Stimulated activated CD8-positive, alpha-beta memory T cell treated with anti-CD3 and anti-CD28 coated beads, Interleukin-2, amount 100 ng/mL, for 48 hours (primary cell): ENCODE data around the gene LARGE1.

Experiments used
- DNase-seq, 2 donors: peaks; one replicate each; pipeline ENCODE4 v3.0.0-alpha.2; 2020; ENCODE audit warnings: low read depth in 2 of 2

LARGE1 gene

GRCh38 chr22:33564683-33565082, 355.6 kb downstream of the LARGE1 start:
- no peak for DNase-seq

GRCh38 chr22:33563220-33563964, 356.9 kb downstream of the LARGE1 start:
- DNase-seq = no peak

- no peak for DNase-seq
Observed at GRCh38 chr22:33562501-33562900, 357.8 kb downstream of the LARGE1 start.

- no peak for DNase-seq
Observed at GRCh38 chr22:33561149-33561807, 359.0 kb downstream of the LARGE1 start.

- no peak for DNase-seq
Observed at GRCh38 chr22:33557836-33558235, 362.4 kb downstream of the LARGE1 start.

GRCh38 chr22:33555814-33556522, 364.3 kb downstream of the LARGE1 start:
- no peak for DNase-seq

- DNase-seq = no peak
Observed at GRCh38 chr22:33553493-33553892, 366.8 kb downstream of the LARGE1 start.

GRCh38 chr22:33544707-33545106, 375.6 kb downstream of the LARGE1 start:
- no peak for DNase-seq

- no peak for DNase-seq
Observed at GRCh38 chr22:33542722-33543121, 377.6 kb downstream of the LARGE1 start.

- DNase-seq = no peak
Observed at GRCh38 chr22:33542153-33542552, 378.1 kb downstream of the LARGE1 start.

GRCh38 chr22:33539902-33540751, 380.1 kb downstream of the LARGE1 start:
- DNase-seq = no peak

- DNase-seq = no peak
Observed at GRCh38 chr22:33539202-33539901, 380.9 kb downstream of the LARGE1 start.

- no peak for DNase-seq
Observed at GRCh38 chr22:33538277-33538885, 381.9 kb downstream of the LARGE1 start.

- DNase-seq = no peak
Observed at GRCh38 chr22:33537059-33537458, 383.2 kb downstream of the LARGE1 start.

- no peak for DNase-seq
Observed at GRCh38 chr22:33535937-33536875, 384.1 kb downstream of the LARGE1 start.

- DNase-seq = no peak
Observed at GRCh38 chr22:33529424-33530113, 390.7 kb downstream of the LARGE1 start.

GRCh38 chr22:33528183-33528582, 392.1 kb downstream of the LARGE1 start:
- DNase-seq = no peak

GRCh38 chr22:33526434-33527107, 393.7 kb downstream of the LARGE1 start:
- DNase-seq = no peak
